Colonic mucosa (tissue), 4 donors: ENCODE data around the gene SCGB3A1. TPM values are rescaled to one million over a fixed set of nuclear protein-coding genes. Genes with fewer than 3 reads are reported as not detected.

Source experiments
- DNase-seq: peaks from one replicate; pipeline ENCODE4 v3.0.0-alpha.2; 2020
- H3K27ac ChIP-seq: fragments of 200-600 bp; one replicate; pipeline ENCODE4 v1.8.0; 2021
- H3K27me3 ChIP-seq: fragments of 200-600 bp; one replicate; pipeline ENCODE4 v1.8.0; 2021
- H3K36me3 ChIP-seq: fragments of 200-600 bp; one replicate; pipeline ENCODE4 v1.8.0; 2021
- H3K4me1 ChIP-seq: fragments of 200-600 bp; one replicate; pipeline ENCODE4 v1.8.0; 2021; ENCODE audit warnings: mild to moderate bottlenecking
- H3K4me3 ChIP-seq: fragments of 200-600 bp; one replicate; pipeline ENCODE4 v1.8.0; 2021
- H3K9ac ChIP-seq, 2 donors: one replicate each; pipeline ENCODE4 v1.7.0; 2013; ENCODE audit warnings: control low read depth in 2 of 2, low read depth in 2 of 2, low read length in 2 of 2
- H3K9me3 ChIP-seq: fragments of 200-600 bp; one replicate; pipeline ENCODE4 v1.8.0; 2021
- CTCF ChIP-seq: fragments of 200-600 bp; IDR thresholded peaks from one replicate; pipeline ENCODE4 v1.8.0; 2022; ENCODE audit warnings: antibody characterized with exemption, mild to moderate bottlenecking
- intact Hi-C: fragments of 100-400 bp; cut with DNase I; formaldehyde crosslinking; loops from one replicate; pipeline ENCODE4 v1.14.1; 2022
- total RNA-seq, 2 donors: library from RNA; stranded (reverse); fragmentation: NEBNext Ultra II Directional in 1 of 2; extraction: Animal tissue kit (Norgen Biotek cat#: 25700) in 1 of 2; gene quantifications; one replicate each; pipeline ENCODE4 v1.2.1, GENCODE V29; 2021
- donor health status: healthy.
- donor health status: DM: no; HTN: no; CAD: no.
- donor health status: DM: no; HTN: no; CAD: no.

Gene SCGB3A1
- total RNA-seq, 2 donors from 2014 or later = 1.1 TPM; not detected in 1

DNA sequence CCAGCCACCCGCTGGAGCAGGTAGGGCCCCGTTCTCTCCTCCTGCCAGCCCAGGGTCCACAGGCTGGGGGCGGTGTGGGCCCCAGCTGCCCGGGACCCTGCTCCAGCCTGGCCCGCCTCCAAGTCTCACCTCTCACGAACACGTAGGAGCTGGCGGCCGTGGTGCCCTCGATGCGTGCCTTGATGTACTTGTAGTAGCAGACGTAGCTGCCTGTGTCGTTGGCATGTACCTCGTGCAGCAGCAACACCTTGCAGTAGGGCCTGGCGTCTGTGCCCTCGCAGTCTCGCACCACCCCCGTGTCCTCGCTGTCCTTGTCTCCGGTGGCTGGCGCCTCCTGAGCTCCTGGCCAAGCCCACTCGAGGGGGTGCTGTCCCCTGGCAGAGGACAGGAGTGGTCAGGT, 39.1 kb upstream of the SCGB3A1 start:
- intact Hi-C loops = no loop called here
- no peak overlapping the region for H3K27ac ChIP-seq

GRCh38 chr5:180629831-180630382, 38.6 kb upstream of the SCGB3A1 start:
- no peak overlapping the region for H3K4me3 ChIP-seq
- no peaks in the 10 kb centered on the region for H3K36me3 ChIP-seq
- TF ChIP-seq CTCF = no peak
- no peaks in the 10 kb centered on the region for H3K4me1 ChIP-seq
- intact Hi-C loops = no loop called here
- no peaks in the 10 kb centered on the region for H3K27me3 ChIP-seq
- no peak overlapping the region for H3K27ac ChIP-seq
- H3K9me3 ChIP-seq = no peaks in the 10 kb centered on the region
- DNase-seq = no peak
- H3K9ac ChIP-seq = no peak overlapping the region

More for the DNA sequence above, 39.1 kb upstream of the SCGB3A1 start:
- no peak for DNase-seq
- Histone ChIP-seq H3K27me3 (no peaks in the 10 kb centered on the region), H3K9ac (no peak overlapping the region), H3K9me3 (no peaks in the 10 kb centered on the region), H3K4me1 (no peaks in the 10 kb centered on the region), H3K36me3 (no peaks in the 10 kb centered on the region), H3K4me3 (no peak overlapping the region)
- TF ChIP-seq CTCF = no peak

GRCh38 chr5:180628827-180629750, 37.8 kb upstream of the SCGB3A1 start:
- no peak for TF ChIP-seq CTCF
- intact Hi-C loops = no loop called here
- no peak for DNase-seq
- no peaks in the 10 kb centered on the region for H3K27me3 ChIP-seq
- H3K36me3 ChIP-seq = no peaks in the 10 kb centered on the region
- H3K9ac ChIP-seq = no peak overlapping the region
- H3K4me1 ChIP-seq = no peaks in the 10 kb centered on the region
- H3K27ac ChIP-seq = no peak overlapping the region
- no peak overlapping the region for H3K4me3 ChIP-seq
- no peaks in the 10 kb centered on the region for H3K9me3 ChIP-seq

DNA sequence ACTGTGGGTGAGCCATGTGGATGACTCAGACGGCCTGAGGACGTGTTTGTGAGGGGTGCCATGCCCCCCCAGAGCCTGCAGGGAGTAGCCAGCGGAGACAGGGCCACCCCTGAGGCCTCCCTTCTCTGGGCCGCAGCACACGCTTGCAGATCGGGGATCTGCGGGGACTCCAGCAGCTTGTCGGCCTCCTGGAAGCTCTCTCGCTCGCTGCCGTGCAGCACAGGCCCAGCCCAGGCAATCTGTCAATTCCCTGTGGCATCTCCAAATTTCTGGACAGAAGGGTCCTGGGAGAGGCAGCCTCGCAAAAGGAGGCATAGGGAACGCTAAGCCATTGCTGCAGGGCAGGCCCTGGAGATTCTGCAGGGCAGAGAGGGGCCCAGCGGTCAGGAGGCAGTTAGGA, 36.9 kb upstream of the SCGB3A1 start:
- H3K36me3 ChIP-seq = no peaks in the 10 kb centered on the region
- no peaks in the 10 kb centered on the region for H3K9me3 ChIP-seq
- no peak for DNase-seq
- H3K9ac ChIP-seq = no peak overlapping the region
- no peaks in the 10 kb centered on the region for H3K27me3 ChIP-seq
- TF ChIP-seq CTCF = no peak
- intact Hi-C loops = no loop called here
- H3K27ac ChIP-seq = no peak overlapping the region
- H3K4me1 ChIP-seq = no peaks in the 10 kb centered on the region
- no peak overlapping the region for H3K4me3 ChIP-seq

- H3K4me1 ChIP-seq = no peaks in the 10 kb centered on the region
- H3K36me3 ChIP-seq = no peaks in the 10 kb centered on the region
- no peak for DNase-seq
- H3K27ac ChIP-seq = no peak overlapping the region
- no peak overlapping the region for H3K4me3 ChIP-seq
- no peaks in the 10 kb centered on the region for H3K9me3 ChIP-seq
- H3K27me3 ChIP-seq = no peaks in the 10 kb centered on the region
- intact Hi-C loops = no loop called here
- no peak overlapping the region for H3K9ac ChIP-seq
- TF ChIP-seq CTCF = no peak
Observed at GRCh38 chr5:180627386-180628120, 36.3 kb upstream of the SCGB3A1 start.
